Kidney (tissue), 14 donors: Measurements from ENCODE around the gene GPR35. TPM values are rescaled to one million over a fixed set of nuclear protein-coding genes. Genes with fewer than 3 reads are reported as not detected.

ENCODE experiments used
- DNase-seq, 5 donors: peaks; one replicate each; pipeline ENCODE4 v3.0.0-alpha.2; 2013 to 2020
- FAIRE-seq: peaks from 2 replicates; lab custom pipeline; 2012; peaks lifted over from hg19 to GRCh38; lab: Jason Lieb, UNC
- H3K27ac ChIP-seq, 2 donors: one replicate each; pipeline ENCODE4 v1.7.0; 2013; ENCODE audit warnings: low read depth in 2 of 2, low read length in 2 of 2, inconsistent platforms in 1 of 2
- H3K27me3 ChIP-seq: one replicate; pipeline ENCODE4 v1.7.1; 2013; ENCODE audit warnings: low read length, inconsistent platforms; ENCODE audit not compliant: control insufficient read depth, insufficient read depth
- H3K36me3 ChIP-seq, 3 donors: one replicate each; pipeline versions ENCODE4 v1.7.0 to v1.7.1; 2013; ENCODE audit warnings: low read length in 3 of 3, control low read depth in 1 of 3, inconsistent platforms in 1 of 3; ENCODE audit not compliant: insufficient read depth in 3 of 3, control insufficient read depth in 2 of 3
- H3K4me1 ChIP-seq, 3 donors: one replicate each; pipeline versions ENCODE4 v1.7.0 to v1.7.1; 2013; ENCODE audit warnings: low read length in 3 of 3, inconsistent platforms in 1 of 3, low read depth in 1 of 3; ENCODE audit not compliant: control insufficient read depth in 2 of 3, insufficient read depth in 2 of 3
- H3K4me3 ChIP-seq, 3 donors: one replicate each; pipeline versions ENCODE4 v1.7.0 to v1.8.1; 2013; ENCODE audit warnings: low read length in 3 of 3, control low read depth in 1 of 3, inconsistent platforms in 1 of 3
- H3K9ac ChIP-seq, 3 donors: one replicate each; pipeline versions ENCODE4 v1.7.0 to v1.7.1; 2013; ENCODE audit warnings: low read length in 3 of 3, control low read depth in 1 of 3, inconsistent platforms in 1 of 3
- H3K9me3 ChIP-seq, 3 donors: one replicate each; pipeline versions ENCODE4 v1.7.0 to v1.7.1; 2013; ENCODE audit warnings: low read length in 3 of 3, control low read depth in 1 of 3, inconsistent platforms in 1 of 3; ENCODE audit not compliant: control insufficient read depth in 2 of 3, insufficient read depth in 1 of 3
- CTCF ChIP-seq: IDR thresholded peaks from 3 replicates; pipeline ENCODE4 v1.5.1; 2012; ENCODE audit warnings: mild to moderate bottlenecking, moderate library complexity, borderline replicate concordance; ENCODE audit not compliant: insufficient read depth; ENCODE audit errors: extremely low read depth
- intact Hi-C: fragments of 100-400 bp; cut with DNase I; formaldehyde crosslinking; loops from one replicate; pipeline ENCODE4 v1.11.1; 2022
- polyA plus RNA-seq: library from polyadenylated mRNA; stranded (reverse); fragments of 350-450 nt; fragmentation: Illumina TruSeq; extraction: RNeasy Lipid Tissue Mini Kit (QIAGEN cat#74804); gene quantifications from one replicate; pipeline ENCODE4 v1.2.3, GENCODE V29; 2014; ENCODE audit warnings: low read depth, low replicate concordance; ENCODE audit not compliant: insufficient read depth
- total RNA-seq: library from RNA; stranded (reverse); fragmentation: NEBNext Ultra II Directional; extraction: Animal tissue kit (Norgen Biotek cat#: 25700); gene quantifications from one replicate; pipeline ENCODE4 v1.2.1, GENCODE V29; 2021
- donor health status: control.
- donor health status: control.
- donor health status: control.
- donor health status: control.
- donor health status: control.
- donor health status: DM: yes; HTN: yes; CAD: no.
- donor health status: Normal renal cell carcinoma (clear cell type).

GPR35 gene
- total and polyA plus RNA-seq, 2 donors from 2014 or later: 1.7 to 6.7 TPM

- H3K9ac ChIP-seq: no peak overlapping the region
- no peak for TF ChIP-seq CTCF
- no peaks in the 10 kb centered on the region for H3K4me1 ChIP-seq
- peaks cover 0 to 3% (median 0%) of the 10 kb centered on the region in 3 donors for H3K9me3 ChIP-seq
- DNase-seq (peak in 1 of 5 donors; percentile 23), FAIRE-seq (no peak)
- intact Hi-C loops: no loop called here
- no peak overlapping the region for H3K4me3 ChIP-seq
- H3K27ac ChIP-seq: no peak overlapping the region
- H3K27me3 ChIP-seq: no peaks in the 10 kb centered on the region
- no peaks in the 10 kb centered on the region for H3K36me3 ChIP-seq
Measured at GRCh38 chr2:240630771-240631547, 5.7 kb downstream of the GPR35 start.

- intact Hi-C loops: no loop called here
- no peaks in the 10 kb centered on the region for H3K36me3 ChIP-seq
- no peaks in the 10 kb centered on the region for H3K27me3 ChIP-seq
- H3K4me1 ChIP-seq: no peaks in the 10 kb centered on the region
- no peak for FAIRE-seq
- TF ChIP-seq CTCF: no peak
- no peak for DNase-seq
- no peak overlapping the region for H3K4me3 ChIP-seq
- H3K9ac ChIP-seq: no peak overlapping the region
- no peak overlapping the region for H3K27ac ChIP-seq
- peaks cover 0 to 3% (median 0%) of the 10 kb centered on the region in 3 donors for H3K9me3 ChIP-seq
Measured at GRCh38 chr2:240631548-240632305, 6.4 kb downstream of the GPR35 start.

- TF ChIP-seq CTCF: no peak
Measured at GRCh38 chr2:240632306-240632721, 7.0 kb downstream of the GPR35 start.

More at GRCh38 chr2:240632306-240632721, 7.0 kb downstream of the GPR35 start:
- Histone ChIP-seq H3K4me1 (no peaks in the 10 kb centered on the region), H3K9ac (no peak overlapping the region), H3K27ac (no peak overlapping the region), H3K27me3 (no peaks in the 10 kb centered on the region), H3K36me3 (no peaks in the 10 kb centered on the region), H3K9me3 (peaks cover 0 to 3% (median 0%) of the 10 kb centered on the region in 3 donors), H3K4me3 (no peak overlapping the region)
- no peak for DNase-seq
- no peak for FAIRE-seq
- intact Hi-C loops: no loop called here
